Gastroesophageal sphincter (tissue), 3 donors: ENCODE results near the gene OSCP1.

Source experiments
- EP300 ChIP-seq: sonication (generic); formaldehyde crosslinking; IDR thresholded peaks from one replicate; pipeline ENCODE4 v1.6.1; 2017; ENCODE audit warnings: antibody characterized with exemption, mild to moderate bottlenecking
- POLR2A ChIP-seq, 2 donors: fragments of 450-650 bp; IDR thresholded peaks; one replicate each; pipeline ENCODE4 v1.6.1; 2017; ENCODE audit warnings: antibody characterized with exemption in 2 of 2, mild to moderate bottlenecking in 2 of 2, moderate library complexity in 1 of 2
- TF ChIP-seq, protein P1 (sequence below), 4 experiments: fragments of 200-600 bp in 2 of 4; fragments of 450-650 bp in 2 of 4; sonication (generic) in 1 of 4; IDR thresholded peaks; one replicate each; pipeline ENCODE4 v1.5.1; 2017 to 2019; ENCODE audit warnings: antibody characterized with exemption in 4 of 4, mild to moderate bottlenecking in 2 of 4, moderate library complexity in 2 of 4

GRCh38 chr1:36438715-36439114 lies 11.5 kb downstream of the OSCP1 start:
- TF ChIP-seq, protein P1, sequence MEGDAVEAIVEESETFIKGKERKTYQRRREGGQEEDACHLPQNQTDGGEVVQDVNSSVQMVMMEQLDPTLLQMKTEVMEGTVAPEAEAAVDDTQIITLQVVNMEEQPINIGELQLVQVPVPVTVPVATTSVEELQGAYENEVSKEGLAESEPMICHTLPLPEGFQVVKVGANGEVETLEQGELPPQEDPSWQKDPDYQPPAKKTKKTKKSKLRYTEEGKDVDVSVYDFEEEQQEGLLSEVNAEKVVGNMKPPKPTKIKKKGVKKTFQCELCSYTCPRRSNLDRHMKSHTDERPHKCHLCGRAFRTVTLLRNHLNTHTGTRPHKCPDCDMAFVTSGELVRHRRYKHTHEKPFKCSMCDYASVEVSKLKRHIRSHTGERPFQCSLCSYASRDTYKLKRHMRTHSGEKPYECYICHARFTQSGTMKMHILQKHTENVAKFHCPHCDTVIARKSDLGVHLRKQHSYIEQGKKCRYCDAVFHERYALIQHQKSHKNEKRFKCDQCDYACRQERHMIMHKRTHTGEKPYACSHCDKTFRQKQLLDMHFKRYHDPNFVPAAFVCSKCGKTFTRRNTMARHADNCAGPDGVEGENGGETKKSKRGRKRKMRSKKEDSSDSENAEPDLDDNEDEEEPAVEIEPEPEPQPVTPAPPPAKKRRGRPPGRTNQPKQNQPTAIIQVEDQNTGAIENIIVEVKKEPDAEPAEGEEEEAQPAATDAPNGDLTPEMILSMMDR (IDR thresholded peaks at IDR 0.05): no peak
- TF ChIP-seq EP300 (no peak), POLR2A (IDR thresholded peaks at IDR 0.05) (no peak)
